Epithelial cell of proximal tubule (primary cell): Measurements from ENCODE around the gene WDPCP. TPM values are rescaled to one million over a fixed set of nuclear protein-coding genes. Genes with fewer than 3 reads are reported as not detected.
A peak's percentile ranks its signal among the peaks of the same experiment; 100 is the strongest.
"Not testable (repeated sequence)": the region's sequence is repeated elsewhere in the genome, so short reads cannot be mapped to it uniquely, and the experiment has no call there.

Experiments used
- DNase-seq: peaks from one replicate; pipeline ENCODE4 v3.0.0-alpha.2; 2011; ENCODE audit warnings: low read depth
- H3K4me3 ChIP-seq: 2 replicates; pipeline ENCODE4 v1.5.1; 2011; ENCODE audit warnings: low read depth, mild to moderate bottlenecking, low read length
- CTCF ChIP-seq: conservative IDR thresholded peaks from 2 replicates; pipeline ENCODE4 v1.5.1; 2012; ENCODE audit warnings: low read depth, mild to moderate bottlenecking, low read length
- total RNA-seq: library from RNA; depleted of rRNA; stranded (reverse); fragments of >200 nt; gene quantifications from 2 replicates; pipeline ENCODE4 v1.2.3, GENCODE V29; 2015

The WDPCP gene
- total RNA-seq, 1 donor from 2014 or later, result 1.6 TPM

GRCh38 chr2:63408530-63408929 lies 179.7 kb downstream of the WDPCP start:
- no peak for TF ChIP-seq CTCF
- DNase-seq, result no peak
- no peak overlapping the region for H3K4me3 ChIP-seq

GRCh38 chr2:63406641-63407040 lies 181.6 kb downstream of the WDPCP start:
- TF ChIP-seq CTCF, result no peak
- H3K4me3 ChIP-seq, result no peak overlapping the region

GRCh38 chr2:63403820-63404219 lies 184.5 kb downstream of the WDPCP start:
- no peak for DNase-seq
- TF ChIP-seq CTCF, result no peak
- no peak overlapping the region for H3K4me3 ChIP-seq

More at GRCh38 chr2:63406641-63407040, 181.6 kb downstream of the WDPCP start:
- no peak for DNase-seq

GRCh38 chr2:63402889-63403288 lies 185.4 kb downstream of the WDPCP start:
- H3K4me3 ChIP-seq, DNase-seq: not testable (repeated sequence)

GRCh38 chr2:63399156-63399555 lies 189.1 kb downstream of the WDPCP start:
- H3K4me3 ChIP-seq, result no peak overlapping the region
- no peak for TF ChIP-seq CTCF
- no peak for DNase-seq

GRCh38 chr2:63379451-63379850 lies 208.8 kb downstream of the WDPCP start:
- TF ChIP-seq CTCF, result no peak
- no peak overlapping the region for H3K4me3 ChIP-seq
- DNase-seq, result no peak

GRCh38 chr2:63378589-63378988 lies 209.7 kb downstream of the WDPCP start:
- DNase-seq, result peak; percentile 38
- TF ChIP-seq CTCF, result no peak
- no peak overlapping the region for H3K4me3 ChIP-seq

GRCh38 chr2:63374341-63374740 lies 213.9 kb downstream of the WDPCP start:
- DNase-seq, result no peak
- TF ChIP-seq CTCF, result no peak
- no peak overlapping the region for H3K4me3 ChIP-seq
